Mucosa of descending colon (tissue), 3 donors: ENCODE measurements around the gene CPN1. TPM values are rescaled to one million over a fixed set of nuclear protein-coding genes. Genes with fewer than 3 reads are reported as not detected.
"Not testable (repeated sequence)": the region's sequence is repeated elsewhere in the genome, so short reads cannot be mapped to it uniquely, and the experiment has no call there.

Source experiments
- ATAC-seq: fragments of 200-7000 bp; cut with Tn5 transposase; one replicate; pipeline ENCODE4 v1.9.1; 2020; ENCODE audit warnings: mild to moderate bottlenecking, moderate library complexity
- DNase-seq, 3 donors: peaks; one replicate each; pipeline ENCODE4 v3.0.0-alpha.2; 2020
- H3K36me3 ChIP-seq: fragments of 200-600 bp; one replicate; pipeline ENCODE4 v1.8.0; 2021; ENCODE audit warnings: low read depth, mild to moderate bottlenecking
- H3K4me1 ChIP-seq: fragments of 200-600 bp; one replicate; pipeline ENCODE4 v1.8.0; 2021; ENCODE audit warnings: low read depth, mild to moderate bottlenecking
- H3K4me3 ChIP-seq: fragments of 200-600 bp; one replicate; pipeline ENCODE4 v1.8.0; 2021; ENCODE audit warnings: mild to moderate bottlenecking
- H3K9me3 ChIP-seq: fragments of 200-600 bp; one replicate; pipeline ENCODE4 v1.8.0; 2021; ENCODE audit warnings: mild to moderate bottlenecking
- CTCF ChIP-seq: fragments of 200-600 bp; IDR thresholded peaks from one replicate; pipeline ENCODE4 v1.8.0; 2022; ENCODE audit warnings: antibody characterized with exemption, mild to moderate bottlenecking
- intact Hi-C, 2 donors: fragments of 100-400 bp; cut with DNase I in 1 of 2; cut with micrococcal nuclease in 1 of 2; formaldehyde crosslinking; loops; one replicate each; pipeline versions ENCODE4 v1.11.0 to v1.11.1; 2022; cut with DNase I, micrococcal nuclease
- total RNA-seq, 3 donors: library from RNA; stranded (reverse); fragmentation: NEBNext Ultra II Directional in 2 of 3; extraction: Animal tissue kit (Norgen Biotek cat#: 25700) in 2 of 3; gene quantifications; one replicate each; pipeline versions ENCODE4 v1.2.1 to v1.2.4, GENCODE V29; 2021 to 2023
- donor health status: DM: no; HTN: no; CAD: no; lungs with moderate emphysema.
- donor health status: DM: no; HTN: no; CAD: no.
- donor health status: DM: no; HTN: yes; CAD: no.

Gene CPN1
- total RNA-seq, 3 donors from 2014 or later: 0.14 TPM; not detected in 2

- no peak for TF ChIP-seq CTCF
- Histone ChIP-seq H3K4me3 (no peak overlapping the region), H3K36me3 (no peaks in the 10 kb centered on the region), H3K9me3 (no peaks in the 10 kb centered on the region), H3K4me1 (no peaks in the 10 kb centered on the region)
- DNase-seq (no peak), ATAC-seq (no peak)
- intact Hi-C loops: no loop called here
Measured at GRCh38 chr10:100100651-100101184, 19.0 kb upstream of the CPN1 start.

GRCh38 chr10:100089241-100089640 is 7.6 kb upstream of the CPN1 start:
- H3K36me3 ChIP-seq: no peaks in the 10 kb centered on the region
- no peaks in the 10 kb centered on the region for H3K9me3 ChIP-seq
- no peak for TF ChIP-seq CTCF
- DNase-seq (no peak), ATAC-seq (no peak)
- intact Hi-C loops: no loop called here
- H3K4me1 ChIP-seq: no peaks in the 10 kb centered on the region
- no peak overlapping the region for H3K4me3 ChIP-seq

GRCh38 chr10:100086708-100087107 is 5.0 kb upstream of the CPN1 start:
- ATAC-seq, H3K36me3 ChIP-seq, H3K9me3 ChIP-seq, H3K4me1 ChIP-seq, H3K4me3 ChIP-seq, DNase-seq, intact Hi-C loops: not testable (repeated sequence)

GRCh38 chr10:100085596-100085995 is 3.9 kb upstream of the CPN1 start:
- H3K4me1 ChIP-seq: no peaks in the 10 kb centered on the region
- ATAC-seq (no peak), DNase-seq (no peak)
- no peak for TF ChIP-seq CTCF
- H3K9me3 ChIP-seq: no peaks in the 10 kb centered on the region
- intact Hi-C loops: no loop called here
- no peaks in the 10 kb centered on the region for H3K36me3 ChIP-seq
- H3K4me3 ChIP-seq: no peak overlapping the region

- TF ChIP-seq CTCF: no peak
- Histone ChIP-seq H3K9me3 (no peaks in the 10 kb centered on the region), H3K4me1 (no peaks in the 10 kb centered on the region), H3K36me3 (no peaks in the 10 kb centered on the region), H3K4me3 (no peak overlapping the region)
- DNase-seq (no peak), ATAC-seq (no peak)
- intact Hi-C loops: no loop called here
Measured at GRCh38 chr10:100083623-100084022, 2.0 kb upstream of the CPN1 start.

GRCh38 chr10:100082276-100082675 is 607 bp upstream of the CPN1 start:
- H3K9me3 ChIP-seq, intact Hi-C loops, H3K36me3 ChIP-seq, H3K4me1 ChIP-seq, DNase-seq, ATAC-seq, H3K4me3 ChIP-seq: not testable (repeated sequence)

- ATAC-seq (no peak), DNase-seq (no peak)
- no peak for TF ChIP-seq CTCF
- no peaks in the 10 kb centered on the region for H3K9me3 ChIP-seq
- H3K4me3 ChIP-seq: no peak overlapping the region
- no peaks in the 10 kb centered on the region for H3K36me3 ChIP-seq
- intact Hi-C loops: no loop called here
- H3K4me1 ChIP-seq: no peaks in the 10 kb centered on the region
Measured at GRCh38 chr10:100076750-100077149, 4.9 kb downstream of the CPN1 start.
